GM12878 (cell line): ENCODE measurements around the gene WNT9A. TPM values are rescaled to one million over a fixed set of nuclear protein-coding genes. Genes with fewer than 3 reads are reported as not detected.

ENCODE experiments used
- ATAC-seq: fragments of 200-7000 bp; cut with Tn5 transposase; 3 replicates; pipeline ENCODE4 v1.9.1; 2020; ENCODE audit warnings: mild to moderate bottlenecking, moderate library complexity
- BruUV-seq: library from RNA; stranded (reverse); fragments of 400-500 nt; replicated peaks from 2 replicates; lab custom pipeline; 2021; lab: Mats Ljungman, UMichigan
- CTCF ChIA-PET: fragments of 300-600 bp; sonication (Branson Sonifier 250); formaldehyde crosslinking; extraction: SDS; loops from one replicate; lab custom pipeline; 2021; ENCODE audit warnings: inconsistent platforms; lab: Yijun Ruan, JAX
- POLR2A ChIA-PET: fragments of 350-600 bp; formaldehyde crosslinking; extraction: SDS; loops from one replicate; lab custom pipeline; 2021; ENCODE audit warnings: inconsistent platforms; lab: Charles Lee
- RAD21 ChIA-PET: fragments of 300-600 bp; sonication (Branson Sonifier 250); formaldehyde crosslinking; loops from one replicate; lab custom pipeline; 2023; ENCODE audit warnings: antibody characterized with exemption; ENCODE audit not compliant: unreplicated experiment; lab: Charles Lee
- SMC1A ChIA-PET: fragments of 300-600 bp; sonication (Branson Sonifier 250); formaldehyde crosslinking; loops from one replicate; lab custom pipeline; 2023; ENCODE audit not compliant: unreplicated experiment, uncharacterized antibody; lab: Charles Lee
- DNase-seq: peaks from one replicate; pipeline ENCODE4 v3.0.0-alpha.2; 2011; ENCODE audit warnings: low read depth, low spot score
- FAIRE-seq: peaks from 3 replicates; lab custom pipeline; 2011; peaks lifted over from hg19 to GRCh38; lab: Jason Lieb, UNC
- H2AFZ ChIP-seq: 2 replicates; pipeline ENCODE4 v1.6.0; 2011; ENCODE audit warnings: low read depth, low read length, control low read depth; ENCODE audit not compliant: control insufficient read depth
- H3K27ac ChIP-seq: 2 replicates; pipeline ENCODE4 v1.5.1; 2011; ENCODE audit warnings: control low read depth; ENCODE audit not compliant: control insufficient read depth, insufficient read depth
- H3K27me3 ChIP-seq, 2 experiments: replicated peaks in 1 of 2; 2 replicates each; pipeline versions ENCODE4 v1.6.0 to v1.6.1; 2011; ENCODE audit warnings: low read length in 1 of 2; ENCODE audit not compliant: control insufficient read depth in 2 of 2, insufficient read depth in 2 of 2
- H3K36me3 ChIP-seq, 2 experiments: 2 replicates each; pipeline ENCODE4 v1.5.1; 2011; ENCODE audit warnings: low read length in 1 of 2; ENCODE audit not compliant: control insufficient read depth in 2 of 2, insufficient read depth in 2 of 2
- H3K4me1 ChIP-seq: 2 replicates; pipeline ENCODE4 v1.6.1; 2011; ENCODE audit warnings: mild to moderate bottlenecking, low read length, moderate library complexity, mixed read lengths; ENCODE audit not compliant: control insufficient read depth, insufficient read depth
- H3K4me2 ChIP-seq: 2 replicates; pipeline ENCODE4 v1.6.0; 2011; ENCODE audit warnings: control low read depth; ENCODE audit not compliant: control insufficient read depth, insufficient read depth
- H3K4me3 ChIP-seq: fragments of 200-600 bp; sonication (generic); 2 replicates; pipeline ENCODE4 v1.5.1; 2016
- H3K79me2 ChIP-seq: 2 replicates; pipeline ENCODE4 v1.6.0; 2011; ENCODE audit warnings: low read length; ENCODE audit not compliant: control insufficient read depth, insufficient read depth
- H3K9ac ChIP-seq: 2 replicates; pipeline ENCODE4 v1.8.0; 2011; ENCODE audit warnings: low read length, control low read depth, mixed read lengths; ENCODE audit not compliant: control insufficient read depth, insufficient read depth
- H3K9me3 ChIP-seq: replicated peaks from 3 replicates; pipeline ENCODE4 v1.5.1; 2011; ENCODE audit warnings: mild to moderate bottlenecking, low read length; ENCODE audit not compliant: control insufficient read depth, insufficient read depth
- H4K20me1 ChIP-seq: 2 replicates; pipeline ENCODE4 v1.6.0; 2011; ENCODE audit not compliant: control insufficient read depth, insufficient read depth
- EGR1 ChIP-seq, 2 experiments: IDR thresholded peaks; 1 replicate in 1 of 2; 2 replicates in 1 of 2; pipeline ENCODE4 v1.6.1; 2011 to 2012; ENCODE audit warnings: low read depth in 2 of 2, low read length in 2 of 2, borderline replicate concordance in 1 of 2, mild to moderate bottlenecking in 1 of 2, moderate library complexity in 1 of 2
- RAD51 ChIP-seq: fragments of 450-650 bp; IDR thresholded peaks from 2 replicates; pipeline ENCODE4 v1.6.1; 2016; ENCODE audit warnings: moderate library complexity, mild to moderate bottlenecking, inconsistent platforms
- ZNF687 ChIP-seq: fragments of 450-650 bp; IDR thresholded peaks from 2 replicates; pipeline ENCODE4 v1.6.1; 2017; ENCODE audit warnings: mild to moderate bottlenecking, moderate library complexity
- WGBS: methylation state at CpG from one replicate; pipeline ENCODE4 v1.1.6; 2016; ENCODE audit warnings: low lambda C conversion rate; ENCODE audit not compliant: insufficient replicate concordance, insufficient coverage; ENCODE audit errors: missing lambda C conversion rate; 5-methylcytosine and 5-hydroxymethylcytosine counted together
- in situ Hi-C: fragments of 300-500 bp; cut with MboI; formaldehyde crosslinking; loops from 9 replicates; pipeline ENCODE4 v1.14.3; 2018; ENCODE audit warnings: mixed read lengths
- intact Hi-C: fragments of 100-400 bp; cut with micrococcal nuclease; formaldehyde crosslinking; loops from one replicate; pipeline ENCODE4 v1.14.2; 2022; ENCODE audit not compliant: unreplicated experiment
- polyA plus RNA-seq, 11 experiments: library from polyadenylated mRNA; depleted of rRNA in 4 of 11; unstranded in 6 of 11; stranded (reverse) in 5 of 11; fragments of >200 nt; fragmentation: Nextera tagmentation in 4 of 11; fragmentation: Illumina TruSeq in 1 of 11; extraction: Ambion mirVana in 4 of 11; extraction: Trizol in 1 of 11; gene quantifications; 1 replicate in 1 of 11; 2 replicates in 10 of 11; pipeline versions ENCODE4 v1.2.1 to v1.2.3, GENCODE V29; 2011 to 2016; ENCODE audit warnings: inconsistent platforms in 2 of 11, missing spikeins in 2 of 11, low read depth in 1 of 11
- total RNA-seq, 4 experiments: library from RNA; depleted of rRNA in 3 of 4; stranded (reverse); fragments of >200 nt in 3 of 4; fragmentation: Illumina TruSeq in 1 of 4; extraction: Trizol in 1 of 4; gene quantifications; 2 replicates each; pipeline versions ENCODE4 v1.2.1 to v1.2.3, GENCODE V29; 2013 to 2021
- TF ChIP-seq, protein P1 (sequence below): fragments of 450-650 bp; formaldehyde crosslinking; IDR thresholded peaks from 2 replicates; pipeline ENCODE4 v1.4.0; 2020; ENCODE audit warnings: mild to moderate bottlenecking, moderate library complexity

The WNT9A gene
- total and polyA plus RNA-seq, 10 of the 15 experiments (the other 5 are each of a cell fraction or from before 2014, with no cell fraction given), result not detected

- TF ChIP-seq ZNF687 (no peak), RAD51 (no peak)
Observed at GRCh38 chr1:227924168-227924832, 23.4 kb downstream of the WNT9A start (continued).

GRCh38 chr1:227923353-227924167 lies 24.2 kb downstream of the WNT9A start:
- no peaks in the 10 kb centered on the region for H3K36me3 ChIP-seq
- POLR2A ChIA-PET, result no interaction called here
- WGBS, result 23% methylated on average over 11 of the region's 18 CpGs
- no peak for ATAC-seq
- no peak overlapping the region for H3K4me2 ChIP-seq
- CTCF ChIA-PET, result no interaction called here
- H3K4me3 ChIP-seq, result no peak overlapping the region
- no peaks in the 10 kb centered on the region for H3K27me3 ChIP-seq
- SMC1A ChIA-PET, result no interaction called here
- H3K9me3 ChIP-seq, result no peaks in the 10 kb centered on the region
- no peaks in the 10 kb centered on the region for H3K4me1 ChIP-seq
- intact Hi-C loops, result no loop called here
- H2AFZ ChIP-seq, result no peak overlapping the region
- in situ Hi-C loops, result no loop called here
- no TSS peak for BruUV-seq
- no peaks in the 10 kb centered on the region for H3K79me2 ChIP-seq
- no peak overlapping the region for H3K27ac ChIP-seq
- RAD21 ChIA-PET, result no interaction called here
- H4K20me1 ChIP-seq, result no peaks in the 10 kb centered on the region
- no peak overlapping the region for H3K9ac ChIP-seq
- FAIRE-seq, result no peak
- TF ChIP-seq EGR1 (IDR thresholded peaks at IDR 0.05; ENCODE audit: borderline replicate concordance in 1 of 2, low read depth in 2 of 2, low read length in 2 of 2), result no peak
- TF ChIP-seq, protein P1, sequence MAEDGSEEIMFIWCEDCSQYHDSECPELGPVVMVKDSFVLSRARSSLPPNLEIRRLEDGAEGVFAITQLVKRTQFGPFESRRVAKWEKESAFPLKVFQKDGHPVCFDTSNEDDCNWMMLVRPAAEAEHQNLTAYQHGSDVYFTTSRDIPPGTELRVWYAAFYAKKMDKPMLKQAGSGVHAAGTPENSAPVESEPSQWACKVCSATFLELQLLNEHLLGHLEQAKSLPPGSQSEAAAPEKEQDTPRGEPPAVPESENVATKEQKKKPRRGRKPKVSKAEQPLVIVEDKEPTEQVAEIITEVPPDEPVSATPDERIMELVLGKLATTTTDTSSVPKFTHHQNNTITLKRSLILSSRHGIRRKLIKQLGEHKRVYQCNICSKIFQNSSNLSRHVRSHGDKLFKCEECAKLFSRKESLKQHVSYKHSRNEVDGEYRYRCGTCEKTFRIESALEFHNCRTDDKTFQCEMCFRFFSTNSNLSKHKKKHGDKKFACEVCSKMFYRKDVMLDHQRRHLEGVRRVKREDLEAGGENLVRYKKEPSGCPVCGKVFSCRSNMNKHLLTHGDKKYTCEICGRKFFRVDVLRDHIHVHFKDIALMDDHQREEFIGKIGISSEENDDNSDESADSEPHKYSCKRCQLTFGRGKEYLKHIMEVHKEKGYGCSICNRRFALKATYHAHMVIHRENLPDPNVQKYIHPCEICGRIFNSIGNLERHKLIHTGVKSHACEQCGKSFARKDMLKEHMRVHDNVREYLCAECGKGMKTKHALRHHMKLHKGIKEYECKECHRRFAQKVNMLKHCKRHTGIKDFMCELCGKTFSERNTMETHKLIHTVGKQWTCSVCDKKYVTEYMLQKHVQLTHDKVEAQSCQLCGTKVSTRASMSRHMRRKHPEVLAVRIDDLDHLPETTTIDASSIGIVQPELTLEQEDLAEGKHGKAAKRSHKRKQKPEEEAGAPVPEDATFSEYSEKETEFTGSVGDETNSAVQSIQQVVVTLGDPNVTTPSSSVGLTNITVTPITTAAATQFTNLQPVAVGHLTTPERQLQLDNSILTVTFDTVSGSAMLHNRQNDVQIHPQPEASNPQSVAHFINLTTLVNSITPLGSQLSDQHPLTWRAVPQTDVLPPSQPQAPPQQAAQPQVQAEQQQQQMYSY (CRISPR knock-in tag), result no peak
- no peak for DNase-seq
